GM10248 (cell line): ENCODE results near the gene RXRA.

Experiments
- CTCF ChIA-PET: fragments of 300-600 bp; sonication (Branson Sonifier 250); formaldehyde crosslinking; extraction: SDS; loops from one replicate; lab custom pipeline; 2021; ENCODE audit warnings: antibody characterized with exemption; lab: Yijun Ruan, JAX
- POLR2A ChIA-PET: fragments of 350-650 bp; sonication (Branson Sonifier 250); formaldehyde crosslinking; extraction: SDS; loops from one replicate; lab custom pipeline; 2020; ENCODE audit warnings: antibody characterized with exemption; lab: Yijun Ruan, JAX
- DNase-seq: peaks from one replicate; pipeline ENCODE4 v3.0.0; 2012; ENCODE audit errors: extremely low spot score
- TF ChIP-seq, protein P1 (sequence below): IDR thresholded peaks from 2 replicates; pipeline ENCODE4 v1.5.1; 2012; ENCODE audit warnings: mild to moderate bottlenecking, low read depth; ENCODE audit errors: extremely low read depth, missing control alignments, control extremely low read depth

Gene RXRA

DNA sequence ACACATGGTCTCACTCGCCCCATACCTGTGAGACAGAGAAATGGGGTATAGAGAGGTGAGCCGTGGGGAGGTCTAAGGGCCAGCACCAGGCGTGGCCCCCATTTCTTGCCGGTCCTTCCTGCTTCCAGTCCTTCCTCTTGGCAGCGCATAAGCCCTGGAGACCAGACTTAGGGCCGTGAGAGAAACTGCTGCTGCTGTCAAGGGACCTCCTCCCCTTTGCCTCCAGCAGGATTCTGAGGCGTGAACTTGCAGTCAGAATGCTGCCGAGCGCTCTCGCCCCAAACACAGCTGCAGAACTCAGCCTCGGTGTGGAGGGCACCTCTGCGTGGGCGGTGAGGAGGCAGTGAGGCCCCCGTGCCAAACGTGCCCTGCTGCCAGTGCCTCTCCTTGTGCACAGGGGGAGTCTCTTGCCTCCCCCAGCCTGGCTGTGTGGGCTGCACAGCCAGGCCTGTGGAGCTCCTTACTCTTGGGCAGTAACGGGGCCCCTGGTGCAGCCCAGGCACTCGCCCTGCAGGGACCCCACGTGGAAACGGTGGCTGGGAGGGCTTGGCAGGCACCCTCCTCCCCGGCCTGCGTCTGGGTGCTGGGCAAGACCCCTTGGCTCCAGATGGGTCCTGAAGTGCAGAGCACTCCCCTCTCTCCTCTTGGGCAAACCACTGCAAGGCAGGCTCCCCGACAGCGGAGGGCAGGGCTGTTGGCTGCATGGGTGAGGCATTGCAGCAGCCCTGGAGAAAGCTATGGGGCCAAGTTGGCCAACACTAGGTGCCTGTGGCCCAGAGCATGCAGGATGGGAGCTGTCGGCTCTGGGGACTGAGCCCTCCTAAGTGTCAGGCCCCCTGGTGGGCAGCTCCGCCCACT is 85.4 kb downstream of the RXRA start:
- TF ChIP-seq, protein P1, sequence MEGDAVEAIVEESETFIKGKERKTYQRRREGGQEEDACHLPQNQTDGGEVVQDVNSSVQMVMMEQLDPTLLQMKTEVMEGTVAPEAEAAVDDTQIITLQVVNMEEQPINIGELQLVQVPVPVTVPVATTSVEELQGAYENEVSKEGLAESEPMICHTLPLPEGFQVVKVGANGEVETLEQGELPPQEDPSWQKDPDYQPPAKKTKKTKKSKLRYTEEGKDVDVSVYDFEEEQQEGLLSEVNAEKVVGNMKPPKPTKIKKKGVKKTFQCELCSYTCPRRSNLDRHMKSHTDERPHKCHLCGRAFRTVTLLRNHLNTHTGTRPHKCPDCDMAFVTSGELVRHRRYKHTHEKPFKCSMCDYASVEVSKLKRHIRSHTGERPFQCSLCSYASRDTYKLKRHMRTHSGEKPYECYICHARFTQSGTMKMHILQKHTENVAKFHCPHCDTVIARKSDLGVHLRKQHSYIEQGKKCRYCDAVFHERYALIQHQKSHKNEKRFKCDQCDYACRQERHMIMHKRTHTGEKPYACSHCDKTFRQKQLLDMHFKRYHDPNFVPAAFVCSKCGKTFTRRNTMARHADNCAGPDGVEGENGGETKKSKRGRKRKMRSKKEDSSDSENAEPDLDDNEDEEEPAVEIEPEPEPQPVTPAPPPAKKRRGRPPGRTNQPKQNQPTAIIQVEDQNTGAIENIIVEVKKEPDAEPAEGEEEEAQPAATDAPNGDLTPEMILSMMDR: no peak
- ChIA-PET CTCF (interaction anchor here (1.0 to 2.3 kb wide), 3 partner anchors 31 to 38 kb away, joined by 3 to 7 read pairs (median 7); no protein-coding TSS in a partner anchor), POLR2A (no interaction called here)
- no peak for DNase-seq

DNA sequence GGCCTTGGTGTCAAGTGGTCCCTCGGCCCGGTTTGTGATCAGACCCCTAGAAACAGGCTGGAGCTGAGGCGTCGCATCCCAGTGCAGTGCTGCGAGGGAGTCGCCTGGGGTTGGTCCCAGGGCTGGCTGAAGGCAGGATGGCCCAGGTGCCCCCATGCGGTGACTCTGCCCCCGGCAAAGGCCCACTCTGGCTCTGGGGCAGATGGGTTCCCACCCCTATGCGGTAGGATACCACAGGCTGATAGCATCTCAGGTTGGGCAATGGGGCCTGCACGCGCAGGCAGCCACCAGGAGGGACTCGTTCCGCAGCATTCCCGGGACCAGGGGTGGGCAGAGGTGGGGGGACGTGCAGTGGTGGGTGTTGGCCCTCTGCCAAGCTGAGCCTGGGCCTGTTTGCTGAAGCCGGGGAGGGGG is 86.0 kb downstream of the RXRA start:
- DNase-seq: no peak
- TF ChIP-seq, protein P1: no peak
- POLR2A ChIA-PET: no interaction called here
- CTCF ChIA-PET: interaction anchor here (1.0 to 2.3 kb wide), 2 partner anchors 31 to 37 kb away, joined by 3 to 7 read pairs; no protein-coding TSS in a partner anchor

DNA sequence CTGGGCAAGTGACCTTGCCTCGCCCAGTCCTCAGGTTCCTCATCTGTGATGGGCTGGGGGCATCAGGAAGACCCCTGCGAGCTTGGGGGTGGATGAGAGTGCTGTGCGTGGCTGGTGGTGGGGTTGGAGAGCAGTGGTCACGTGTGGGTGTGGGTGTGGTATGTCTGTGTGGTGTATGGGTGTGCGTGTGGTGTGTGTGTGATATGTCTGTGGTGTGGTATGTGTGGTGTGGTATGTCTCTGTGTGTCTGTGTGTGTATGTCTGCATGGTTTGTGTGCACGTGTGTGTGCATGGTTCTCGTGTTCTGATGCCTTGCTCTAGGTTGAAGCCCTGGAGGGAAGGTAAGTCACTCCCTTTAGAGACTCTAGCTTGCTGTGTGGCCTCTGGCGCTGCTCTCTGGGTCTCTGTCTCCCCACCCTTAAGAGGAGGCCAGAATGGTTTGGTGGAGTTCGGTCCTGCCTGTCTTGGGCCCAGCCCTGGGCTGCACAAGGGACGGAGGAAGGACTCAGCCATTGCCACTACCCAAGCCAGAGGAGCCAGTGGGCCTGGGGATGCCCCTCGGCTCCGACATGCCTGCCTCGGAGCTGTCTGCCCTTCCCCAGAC is 87.0 kb downstream of the RXRA start:
- POLR2A ChIA-PET: no interaction called here
- CTCF ChIA-PET: interaction anchor here (0.9 kb wide), 1 partner anchor 58 kb away, joined by 3 read pairs; no protein-coding TSS in a partner anchor
- TF ChIP-seq, protein P1: no peak
- no peak for DNase-seq

DNA sequence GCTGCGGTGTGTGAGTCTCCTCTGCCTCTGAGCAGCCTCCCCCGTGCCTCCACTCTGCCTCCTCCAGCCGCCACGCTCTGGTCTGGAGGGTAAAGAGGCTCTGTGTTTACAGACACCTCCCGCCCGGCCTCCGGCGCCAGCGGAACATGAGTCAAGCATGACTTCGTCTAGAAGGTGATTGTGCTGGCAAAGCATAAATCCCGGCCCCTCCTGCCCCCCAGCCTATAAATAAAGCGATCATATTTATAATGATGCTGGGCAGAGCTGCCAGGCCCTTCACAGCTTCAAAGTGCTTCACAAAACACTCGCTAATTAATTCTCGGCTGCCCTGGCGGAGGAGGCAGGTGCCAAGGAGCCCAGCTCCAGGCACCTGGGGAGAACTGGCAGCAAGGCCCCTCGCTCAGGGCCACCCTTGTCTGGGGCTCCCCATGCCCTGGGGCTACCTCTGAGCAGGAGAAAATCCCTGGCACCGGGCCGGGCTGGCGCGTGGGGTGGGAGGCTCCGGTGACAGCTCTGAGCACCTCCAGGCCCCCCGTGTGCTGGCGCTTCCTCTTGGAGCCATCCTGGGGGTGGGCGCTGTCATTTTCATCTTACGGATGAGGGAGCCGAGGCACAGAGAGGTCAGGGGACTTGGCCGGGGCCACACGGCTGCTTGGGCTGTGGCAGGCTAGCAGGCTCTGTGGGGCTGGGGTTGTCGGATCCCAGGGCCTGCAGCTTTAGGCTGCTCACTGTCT is 87.8 kb downstream of the RXRA start:
- no peak for DNase-seq

DNA sequence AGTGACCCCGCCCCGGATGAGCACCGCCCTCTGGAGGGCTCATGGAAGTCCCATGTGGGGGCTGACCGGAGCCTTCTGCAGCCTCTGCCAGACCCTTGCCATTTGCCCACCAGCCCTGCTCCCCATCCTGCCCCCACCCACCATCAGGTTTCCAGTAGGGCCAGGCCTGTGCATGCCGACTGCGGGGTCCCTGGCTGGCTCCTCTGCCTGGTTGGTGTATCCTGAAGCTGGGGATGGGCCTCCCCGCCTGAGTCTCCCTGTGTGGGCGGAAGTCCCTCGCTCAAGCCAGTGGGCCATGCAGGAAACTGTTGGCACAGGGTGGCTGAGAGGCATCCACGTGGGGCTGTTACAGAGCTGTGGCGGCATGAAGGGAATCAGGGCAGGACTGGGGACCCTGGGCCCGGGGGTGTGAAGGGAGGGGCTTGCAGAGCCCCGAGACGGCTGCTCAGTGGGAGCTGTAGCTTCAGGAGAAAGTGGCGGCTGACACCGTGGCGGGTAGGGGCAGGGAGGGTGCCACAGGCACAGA is 88.7 kb downstream of the RXRA start:
- ChIA-PET POLR2A (no interaction called here), CTCF (interaction anchor here (1.0 to 1.7 kb wide), 2 partner anchors 9 to 27 kb away, joined by 3 to 4 read pairs; no protein-coding TSS in a partner anchor)
- DNase-seq: no peak
- TF ChIP-seq, protein P1: no peak

More for the DNA sequence above, 87.8 kb downstream of the RXRA start:
- TF ChIP-seq, protein P1: no peak
- ChIA-PET POLR2A (no interaction called here), CTCF (interaction anchor here (0.9 to 1.7 kb wide), 2 partner anchors 10 to 59 kb away, joined by 3 read pairs; no protein-coding TSS in a partner anchor)
